ENCODE data around the gene TOM1L2.

The TOM1L2 gene

GRCh38 chr17:17900615-17901520, 71.3 kb downstream of the TOM1L2 start:
- Histone ChIP-seq H3K4me3 (ENCODE audit: low read depth in 1 of 2, low read length in 2 of 2) (no peak overlapping the region), H3K9ac (ENCODE audit: low read length) (no peak overlapping the region), H3K27ac (ENCODE audit: low read depth, low read length) (no peak overlapping the region), H3K27me3 (ENCODE audit: control insufficient read depth in 1 of 2, insufficient read depth in 2 of 2, low read length in 2 of 2) (no peaks in the 10 kb centered on the region), H3K9me3 (ENCODE audit: low read length) (no peaks in the 10 kb centered on the region), H3K36me3 (ENCODE audit: insufficient read depth, low read length) (peaks cover 25% of the 10 kb centered on the region), H3K4me1 (ENCODE audit: insufficient read depth, low read length) (peaks cover 15% of the 10 kb centered on the region)

- no peak overlapping the region for H3K27ac ChIP-seq (ENCODE audit: low read depth, low read length)
- H3K9me3 ChIP-seq (ENCODE audit: low read length): no peaks in the 10 kb centered on the region
- H3K27me3 ChIP-seq (ENCODE audit: control insufficient read depth in 1 of 2, insufficient read depth in 2 of 2, low read length in 2 of 2): no peaks in the 10 kb centered on the region
- peaks cover 15% of the 10 kb centered on the region for H3K4me1 ChIP-seq (ENCODE audit: insufficient read depth, low read length)
- H3K9ac ChIP-seq (ENCODE audit: low read length): no peak overlapping the region
- peaks cover 22% of the 10 kb centered on the region for H3K36me3 ChIP-seq (ENCODE audit: insufficient read depth, low read length)
- no peak overlapping the region for H3K4me3 ChIP-seq (ENCODE audit: low read depth in 1 of 2, low read length in 2 of 2)
These were observed 72.7 kb downstream of the TOM1L2 start for GRCh38 chr17:17899486-17899885.

GRCh38 chr17:17898673-17899072, 73.5 kb downstream of the TOM1L2 start:
- peaks cover 28% of the 10 kb centered on the region for H3K36me3 ChIP-seq (ENCODE audit: insufficient read depth, low read length)
- no peak overlapping the region for H3K9ac ChIP-seq (ENCODE audit: low read length)
- H3K27me3 ChIP-seq (ENCODE audit: control insufficient read depth in 1 of 2, insufficient read depth in 2 of 2, low read length in 2 of 2): no peaks in the 10 kb centered on the region
- H3K9me3 ChIP-seq (ENCODE audit: low read length): no peaks in the 10 kb centered on the region
- peaks cover 21% of the 10 kb centered on the region for H3K4me1 ChIP-seq (ENCODE audit: insufficient read depth, low read length)
- no peak overlapping the region for H3K4me3 ChIP-seq (ENCODE audit: low read depth in 1 of 2, low read length in 2 of 2)
- no peak overlapping the region for H3K27ac ChIP-seq (ENCODE audit: low read depth, low read length)

- H3K9ac ChIP-seq (ENCODE audit: low read length): no peak overlapping the region
- H3K9me3 ChIP-seq (ENCODE audit: low read length): no peaks in the 10 kb centered on the region
- no peak overlapping the region for H3K27ac ChIP-seq (ENCODE audit: low read depth, low read length)
- no peaks in the 10 kb centered on the region for H3K27me3 ChIP-seq (ENCODE audit: control insufficient read depth in 1 of 2, insufficient read depth in 2 of 2, low read length in 2 of 2)
- peaks cover 41% of the 10 kb centered on the region for H3K36me3 ChIP-seq (ENCODE audit: insufficient read depth, low read length)
- H3K4me1 ChIP-seq (ENCODE audit: insufficient read depth, low read length): peaks cover 21% of the 10 kb centered on the region
- no peak overlapping the region for H3K4me3 ChIP-seq (ENCODE audit: low read depth in 1 of 2, low read length in 2 of 2)
These were observed 74.8 kb downstream of the TOM1L2 start for GRCh38 chr17:17897442-17897841.

GRCh38 chr17:17896746-17897145, 75.5 kb downstream of the TOM1L2 start:
- Histone ChIP-seq H3K9me3 (ENCODE audit: low read length) (no peaks in the 10 kb centered on the region), H3K9ac (ENCODE audit: low read length) (no peak overlapping the region), H3K27ac (ENCODE audit: low read depth, low read length) (no peak overlapping the region), H3K4me3 (ENCODE audit: low read depth in 1 of 2, low read length in 2 of 2) (no peak overlapping the region), H3K4me1 (ENCODE audit: insufficient read depth, low read length) (peaks cover 21% of the 10 kb centered on the region), H3K36me3 (ENCODE audit: insufficient read depth, low read length) (peaks cover 41% of the 10 kb centered on the region), H3K27me3 (ENCODE audit: control insufficient read depth in 1 of 2, insufficient read depth in 2 of 2, low read length in 2 of 2) (no peaks in the 10 kb centered on the region)

GRCh38 chr17:17893801-17894644, 78.2 kb downstream of the TOM1L2 start:
- Histone ChIP-seq H3K4me3 (ENCODE audit: low read depth in 1 of 2, low read length in 2 of 2) (no peak overlapping the region), H3K36me3 (ENCODE audit: insufficient read depth, low read length) (peaks cover 44% of the 10 kb centered on the region), H3K9me3 (ENCODE audit: low read length) (no peaks in the 10 kb centered on the region), H3K9ac (ENCODE audit: low read length) (no peak overlapping the region), H3K27ac (ENCODE audit: low read depth, low read length) (no peak overlapping the region), H3K27me3 (ENCODE audit: control insufficient read depth in 1 of 2, insufficient read depth in 2 of 2, low read length in 2 of 2) (no peaks in the 10 kb centered on the region), H3K4me1 (ENCODE audit: insufficient read depth, low read length) (peaks cover 6% of the 10 kb centered on the region)

- peaks cover 6% of the 10 kb centered on the region for H3K4me1 ChIP-seq (ENCODE audit: insufficient read depth, low read length)
- H3K27me3 ChIP-seq (ENCODE audit: control insufficient read depth in 1 of 2, insufficient read depth in 2 of 2, low read length in 2 of 2): no peaks in the 10 kb centered on the region
- peaks cover 41% of the 10 kb centered on the region for H3K36me3 ChIP-seq (ENCODE audit: insufficient read depth, low read length)
- H3K9ac ChIP-seq (ENCODE audit: low read length): no peak overlapping the region
- no peak overlapping the region for H3K4me3 ChIP-seq (ENCODE audit: low read depth in 1 of 2, low read length in 2 of 2)
- no peaks in the 10 kb centered on the region for H3K9me3 ChIP-seq (ENCODE audit: low read length)
- no peak overlapping the region for H3K27ac ChIP-seq (ENCODE audit: low read depth, low read length)
These were observed 79.5 kb downstream of the TOM1L2 start for GRCh38 chr17:17892731-17893130.

- Histone ChIP-seq H3K27me3 (ENCODE audit: control insufficient read depth in 1 of 2, insufficient read depth in 2 of 2, low read length in 2 of 2) (no peaks in the 10 kb centered on the region), H3K27ac (ENCODE audit: low read depth, low read length) (no peak overlapping the region), H3K4me1 (ENCODE audit: insufficient read depth, low read length) (peaks cover 6% of the 10 kb centered on the region), H3K9ac (ENCODE audit: low read length) (no peak overlapping the region), H3K4me3 (ENCODE audit: low read depth in 1 of 2, low read length in 2 of 2) (no peak overlapping the region), H3K36me3 (ENCODE audit: insufficient read depth, low read length) (peaks cover 41% of the 10 kb centered on the region), H3K9me3 (ENCODE audit: low read length) (no peaks in the 10 kb centered on the region)
These were observed 80.2 kb downstream of the TOM1L2 start for GRCh38 chr17:17892009-17892408.

- H3K4me1 ChIP-seq (ENCODE audit: insufficient read depth, low read length): peaks cover 6% of the 10 kb centered on the region
- H3K9me3 ChIP-seq (ENCODE audit: low read length): no peaks in the 10 kb centered on the region
- no peak overlapping the region for H3K4me3 ChIP-seq (ENCODE audit: low read depth in 1 of 2, low read length in 2 of 2)
- H3K27me3 ChIP-seq (ENCODE audit: control insufficient read depth in 1 of 2, insufficient read depth in 2 of 2, low read length in 2 of 2): no peaks in the 10 kb centered on the region
- H3K27ac ChIP-seq (ENCODE audit: low read depth, low read length): no peak overlapping the region
- peaks cover 32% of the 10 kb centered on the region for H3K36me3 ChIP-seq (ENCODE audit: insufficient read depth, low read length)
- no peak overlapping the region for H3K9ac ChIP-seq (ENCODE audit: low read length)
These were observed 81.1 kb downstream of the TOM1L2 start for GRCh38 chr17:17890773-17891759.

GRCh38 chr17:17889922-17890321, 82.3 kb downstream of the TOM1L2 start:
- Histone ChIP-seq H3K9ac (ENCODE audit: low read length) (no peak overlapping the region), H3K9me3 (ENCODE audit: low read length) (no peaks in the 10 kb centered on the region), H3K4me1 (ENCODE audit: insufficient read depth, low read length) (peaks cover 6% of the 10 kb centered on the region), H3K27ac (ENCODE audit: low read depth, low read length) (no peak overlapping the region), H3K27me3 (ENCODE audit: control insufficient read depth in 1 of 2, insufficient read depth in 2 of 2, low read length in 2 of 2) (no peaks in the 10 kb centered on the region), H3K4me3 (ENCODE audit: low read depth in 1 of 2, low read length in 2 of 2) (no peak overlapping the region), H3K36me3 (ENCODE audit: insufficient read depth, low read length) (peaks cover 29% of the 10 kb centered on the region)

GRCh38 chr17:17888821-17889220, 83.4 kb downstream of the TOM1L2 start:
- Histone ChIP-seq H3K9me3 (ENCODE audit: low read length) (no peaks in the 10 kb centered on the region), H3K4me3 (ENCODE audit: low read depth in 1 of 2, low read length in 2 of 2) (no peak overlapping the region), H3K27me3 (ENCODE audit: control insufficient read depth in 1 of 2, insufficient read depth in 2 of 2, low read length in 2 of 2) (no peaks in the 10 kb centered on the region), H3K9ac (ENCODE audit: low read length) (no peak overlapping the region), H3K27ac (ENCODE audit: low read depth, low read length) (no peak overlapping the region), H3K36me3 (ENCODE audit: insufficient read depth, low read length) (peaks cover 30% of the 10 kb centered on the region), H3K4me1 (ENCODE audit: insufficient read depth, low read length) (peaks cover 1% of the 10 kb centered on the region)

Data from muscle layer of colon (tissue), 2 donors.